Naive B cell (primary cell): Measurements from ENCODE around the gene INTS6L. TPM values are rescaled to one million over a fixed set of nuclear protein-coding genes. Genes with fewer than 3 reads are reported as not detected.

ENCODE experiments used
- ATAC-seq, 2 donors: fragments of 150-1000 bp; cut with Tn5 transposase; 2 replicates each; pipeline ENCODE4 v1.10.0; 2021; ENCODE audit warnings: low read depth in 2 of 2, mild to moderate bottlenecking in 2 of 2, moderate library complexity in 2 of 2
- DNase-seq: peaks from one replicate; pipeline ENCODE4 v3.0.0; 2022
- H3K27ac Mint-ChIP-seq, 6 donors: one replicate each; pipeline ENCODE4 v1.8.0; 2020 to 2022; ENCODE audit warnings: mild to moderate bottlenecking in 6 of 6, mixed read lengths in 6 of 6, moderate library complexity in 5 of 6, inconsistent platforms in 2 of 6
- H3K27me3 Mint-ChIP-seq, 3 donors: one replicate each; pipeline ENCODE4 v1.8.0; 2021 to 2022; ENCODE audit warnings: mixed read lengths in 3 of 3, mild to moderate bottlenecking in 1 of 3
- H3K36me3 Mint-ChIP-seq, 2 donors: one replicate each; pipeline ENCODE4 v1.8.0; 2020 to 2022; ENCODE audit warnings: mixed read lengths in 2 of 2, inconsistent platforms in 1 of 2, mild to moderate bottlenecking in 1 of 2
- H3K4me1 Mint-ChIP-seq, 3 donors: one replicate each; pipeline ENCODE4 v1.8.0; 2020 to 2022; ENCODE audit warnings: mixed read lengths in 3 of 3, inconsistent platforms in 1 of 3, mild to moderate bottlenecking in 1 of 3, moderate library complexity in 1 of 3
- H3K4me3 Mint-ChIP-seq, 8 donors: one replicate each; pipeline ENCODE4 v1.8.0; 2020 to 2022; ENCODE audit warnings: mild to moderate bottlenecking in 8 of 8, mixed read lengths in 8 of 8, moderate library complexity in 8 of 8, inconsistent platforms in 2 of 8
- H3K9me3 Mint-ChIP-seq, 7 donors: one replicate each; pipeline ENCODE4 v1.8.0; 2020 to 2022; ENCODE audit warnings: mixed read lengths in 7 of 7, mild to moderate bottlenecking in 5 of 7, inconsistent platforms in 2 of 7, moderate library complexity in 1 of 7
- polyA plus RNA-seq, 6 donors: library from polyadenylated mRNA; unstranded; fragments of 300-500 nt; fragmentation: Illumina TruSeq; gene quantifications; one replicate each; pipeline ENCODE4 v1.2.3, GENCODE V29; 2021; ENCODE audit warnings: low read depth in 6 of 6

Gene INTS6L
- polyA plus RNA-seq, 6 donors from 2014 or later: 4.7 to 8.1 (median 6.2) TPM

DNA sequence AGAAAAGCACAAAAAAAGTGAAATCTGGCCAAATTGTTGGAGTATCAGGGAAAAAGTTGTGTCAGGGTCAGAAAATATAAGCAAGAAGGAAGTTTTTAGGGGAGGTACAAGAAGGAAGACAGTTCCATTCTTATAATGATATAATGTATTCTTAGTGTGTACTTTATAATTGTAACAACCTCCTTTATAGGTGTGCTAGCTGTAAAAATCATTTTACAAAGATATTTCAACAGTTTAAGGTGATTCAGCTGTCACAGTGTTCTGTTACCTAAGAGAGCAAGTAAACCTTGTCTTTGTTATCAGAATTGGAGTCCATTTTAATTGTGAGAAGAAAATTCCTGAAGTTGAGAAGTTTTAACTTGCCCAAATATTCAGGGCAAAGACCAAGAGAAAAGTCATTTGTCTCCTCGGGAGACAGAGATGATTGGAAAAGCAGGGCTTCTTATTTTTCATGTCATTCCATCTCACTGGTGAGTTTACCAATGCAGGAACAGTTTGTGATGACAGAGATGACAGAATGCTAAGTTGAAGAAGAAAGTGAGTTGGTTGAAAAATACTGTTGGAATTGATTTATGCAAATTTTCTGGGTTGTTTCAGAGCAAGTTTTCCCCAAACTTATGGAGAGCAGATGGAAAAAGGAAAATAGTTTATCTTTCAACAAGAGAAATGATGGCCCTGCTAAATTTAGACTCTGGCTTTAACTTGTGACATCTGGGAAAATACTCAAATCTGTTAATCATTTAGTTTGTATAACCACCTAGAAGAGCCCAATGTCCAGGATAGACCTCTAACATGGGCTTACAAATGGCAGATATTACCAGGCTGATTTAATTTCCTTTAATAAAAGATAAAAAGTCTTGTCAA lies 14.8 kb downstream of the INTS6L start:
- Mint-ChIP-seq H3K9me3 (peaks cover 0 to 3% (median 0%) of the 10 kb centered on the region in 7 donors), H3K27ac (peak overlapping the region in 2 of 6 donors; percentile 13 to 26), H3K36me3 (no peaks in the 10 kb centered on the region), H3K4me1 (peaks cover 17 to 27% (median 22%) of the 10 kb centered on the region in 3 donors), H3K4me3 (no peak overlapping the region), H3K27me3 (no peaks in the 10 kb centered on the region)
- ATAC-seq (no peak), DNase-seq (no peak)

DNA sequence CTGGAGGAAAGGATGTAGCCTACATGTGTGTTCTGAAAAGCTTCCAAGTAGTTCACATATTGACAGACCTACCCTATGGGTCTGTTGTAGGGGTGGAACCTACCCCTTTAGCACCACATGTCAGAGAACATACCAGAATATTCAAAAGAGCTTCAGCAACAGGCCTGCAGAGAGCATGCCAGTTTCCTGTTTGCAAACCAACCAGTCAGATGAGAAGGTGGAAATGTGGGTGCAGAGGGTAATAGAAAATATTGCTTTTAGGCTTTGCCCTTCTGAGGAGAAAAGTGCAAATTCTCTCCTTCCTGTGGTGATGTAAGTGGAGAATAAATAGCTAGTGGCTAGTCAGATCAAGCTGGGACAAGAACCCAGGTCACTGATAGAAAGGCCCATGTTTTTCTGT lies 16.4 kb downstream of the INTS6L start:
- peaks cover 0 to 3% (median 0%) of the 10 kb centered on the region in 7 donors for H3K9me3 Mint-ChIP-seq
- ATAC-seq (peak in 1 of 2 donors; percentile 42), DNase-seq (no peak)
- H3K27me3 Mint-ChIP-seq: no peaks in the 10 kb centered on the region
- no peaks in the 10 kb centered on the region for H3K36me3 Mint-ChIP-seq
- peak overlapping the region in 2 of 8 donors; percentile 1 to 4 for H3K4me3 Mint-ChIP-seq
- peaks cover 8 to 13% (median 11%) of the 10 kb centered on the region in 3 donors for H3K4me1 Mint-ChIP-seq
- H3K27ac Mint-ChIP-seq: peak overlapping the region in 3 of 6 donors; percentile 28 to 39 (median 29)

DNA sequence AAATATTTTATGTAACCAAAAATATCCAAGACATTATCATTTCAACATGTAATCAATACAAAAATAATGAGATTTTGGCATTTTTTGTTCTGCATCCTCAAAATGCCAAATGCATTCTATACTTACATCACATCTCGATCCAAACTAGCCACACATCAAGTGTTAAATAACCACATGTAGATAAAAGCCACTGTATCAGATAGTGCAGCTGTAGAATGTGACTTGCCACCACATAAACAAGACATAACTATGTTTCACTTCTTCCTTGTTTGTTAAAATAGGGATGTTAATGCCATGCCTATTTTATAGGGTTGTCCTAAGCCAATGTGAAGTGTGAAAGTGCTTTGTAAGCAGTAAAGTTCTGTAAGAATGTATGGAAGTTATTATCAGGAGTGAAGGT lies 20.9 kb downstream of the INTS6L start:
- H3K4me3 Mint-ChIP-seq: no peak overlapping the region
- ATAC-seq (no peak), DNase-seq (no peak)
- H3K27me3 Mint-ChIP-seq: no peaks in the 10 kb centered on the region
- H3K27ac Mint-ChIP-seq: peak overlapping the region in 1 of 6 donors; percentile 42
- no peaks in the 10 kb centered on the region for H3K36me3 Mint-ChIP-seq
- peaks cover 20 to 34% (median 33%) of the 10 kb centered on the region in 3 donors for H3K4me1 Mint-ChIP-seq
- peaks cover 0 to 3% (median 0%) of the 10 kb centered on the region in 7 donors for H3K9me3 Mint-ChIP-seq

DNA sequence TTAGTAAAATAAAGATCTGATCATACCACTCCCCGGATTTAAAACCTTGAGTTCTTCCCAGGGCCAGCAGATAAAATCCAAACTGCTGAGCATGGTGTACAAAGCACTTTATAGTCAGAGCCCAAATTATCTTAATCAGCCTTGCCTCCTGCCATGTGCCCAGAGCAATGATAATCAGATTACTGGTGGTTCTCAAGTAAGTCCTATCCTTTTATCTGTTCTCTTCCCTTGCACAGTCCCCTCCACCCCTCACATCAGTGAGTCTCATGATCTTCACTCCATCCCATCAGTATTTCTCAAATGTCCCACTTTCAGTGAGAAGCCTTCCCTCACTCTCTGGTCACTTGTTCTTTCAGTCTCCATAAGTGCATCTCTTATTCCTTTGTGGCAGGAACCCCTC lies 22.7 kb downstream of the INTS6L start:
- no peak overlapping the region for H3K4me3 Mint-ChIP-seq
- H3K9me3 Mint-ChIP-seq: no peaks in the 10 kb centered on the region
- ATAC-seq (no peak), DNase-seq (no peak)
- peaks cover 12 to 27% (median 26%) of the 10 kb centered on the region in 3 donors for H3K4me1 Mint-ChIP-seq
- H3K27me3 Mint-ChIP-seq: no peaks in the 10 kb centered on the region
- peak overlapping the region in 3 of 6 donors; percentile 45 to 96 (median 57) for H3K27ac Mint-ChIP-seq
- no peaks in the 10 kb centered on the region for H3K36me3 Mint-ChIP-seq

DNA sequence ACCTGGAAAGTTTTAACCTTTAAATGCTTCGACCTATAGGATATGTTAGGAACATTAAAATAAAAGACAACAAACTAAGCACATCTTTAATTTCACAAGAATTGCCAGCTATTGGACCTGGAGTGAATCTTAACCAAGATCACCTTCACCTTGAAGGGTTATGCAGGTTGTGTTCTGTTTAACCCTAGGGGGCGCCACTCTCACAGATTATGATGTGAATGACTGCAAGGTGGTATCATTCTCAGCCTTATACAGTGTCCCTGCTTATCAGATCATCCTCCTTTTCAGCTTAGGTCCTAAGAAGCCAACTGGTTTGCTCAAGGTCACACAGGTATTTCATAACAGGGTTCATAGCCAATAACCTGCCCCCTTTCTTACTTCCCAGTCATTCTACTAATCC lies 23.5 kb downstream of the INTS6L start:
- H3K27ac Mint-ChIP-seq: peak overlapping the region in 4 of 6 donors; percentile 10 to 79 (median 69)
- H3K4me3 Mint-ChIP-seq: peak overlapping the region in 2 of 8 donors; percentile 25 to 56
- DNase-seq (peak; percentile 45), ATAC-seq (peak; percentile 71 to 80)
- H3K4me1 Mint-ChIP-seq: peaks cover 12 to 27% (median 26%) of the 10 kb centered on the region in 3 donors
- no peaks in the 10 kb centered on the region for H3K36me3 Mint-ChIP-seq
- H3K9me3 Mint-ChIP-seq: no peaks in the 10 kb centered on the region
- H3K27me3 Mint-ChIP-seq: no peaks in the 10 kb centered on the region

DNA sequence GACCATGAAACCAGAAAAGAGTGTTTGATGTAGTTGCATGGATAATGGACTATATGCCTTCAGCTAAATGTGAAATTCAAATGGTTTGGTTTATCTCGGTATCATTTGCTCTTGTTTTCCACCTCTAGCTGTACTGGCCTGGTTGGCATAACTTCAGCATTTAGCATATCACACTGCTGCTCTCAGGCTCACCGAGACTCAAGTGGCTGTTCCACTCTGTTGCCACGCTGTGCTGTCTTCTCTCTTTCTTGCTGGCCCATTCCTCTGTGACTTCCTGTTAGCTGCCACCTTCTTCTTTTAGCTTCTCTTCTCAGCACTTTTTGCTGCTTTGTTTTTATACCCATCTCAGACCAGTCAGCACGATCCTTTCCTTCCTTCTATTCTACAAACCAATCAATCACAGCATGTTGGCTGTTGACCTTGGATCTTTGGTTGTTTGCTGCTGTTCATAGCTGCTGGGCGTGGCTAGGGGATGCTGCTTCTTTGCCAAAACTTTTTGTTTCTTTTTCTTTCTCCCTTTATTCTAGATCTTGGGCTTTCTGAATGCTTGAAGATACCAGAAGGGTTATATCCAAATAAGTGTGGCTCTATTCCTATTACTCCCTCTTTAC lies 24.0 kb downstream of the INTS6L start:
- Mint-ChIP-seq H3K4me1 (peaks cover 12 to 26% (median 24%) of the 10 kb centered on the region in 3 donors), H3K4me3 (peak overlapping the region; percentile 6 to 75 (median 54)), H3K9me3 (no peaks in the 10 kb centered on the region)

DNA sequence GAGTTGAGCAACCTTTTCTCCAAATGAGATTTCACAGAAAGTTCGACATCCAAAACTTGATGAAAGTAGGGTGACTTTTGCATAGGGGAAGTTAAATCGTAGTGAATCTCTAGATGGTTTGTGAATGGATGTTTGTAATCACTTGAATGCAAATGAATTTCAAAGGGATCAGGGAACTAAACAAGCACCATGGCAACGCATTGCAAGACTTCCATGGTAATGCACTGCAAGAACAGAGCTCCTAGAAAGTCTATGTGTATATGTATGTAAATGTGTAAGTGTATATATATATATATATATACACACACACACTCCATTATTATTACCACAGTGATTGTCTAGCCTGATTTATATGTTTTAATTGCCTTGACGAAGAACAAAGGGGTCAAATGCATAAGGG lies 27.3 kb downstream of the INTS6L start:
- Mint-ChIP-seq H3K9me3 (no peaks in the 10 kb centered on the region), H3K4me1 (peaks cover 12 to 21% (median 16%) of the 10 kb centered on the region in 3 donors), H3K27me3 (no peaks in the 10 kb centered on the region), H3K27ac (no peak overlapping the region), H3K36me3 (peaks cover 0 to 4% of the 10 kb centered on the region in 2 donors), H3K4me3 (no peak overlapping the region)
- ATAC-seq: no peak
- no peak for DNase-seq

More for the DNA sequence above, 24.0 kb downstream of the INTS6L start:
- ATAC-seq (peak; percentile 87 to 88), DNase-seq (peak; percentile 27)
- Mint-ChIP-seq H3K27ac (peak overlapping the region; percentile 10 to 84 (median 72)), H3K36me3 (no peaks in the 10 kb centered on the region), H3K27me3 (no peaks in the 10 kb centered on the region)

DNA sequence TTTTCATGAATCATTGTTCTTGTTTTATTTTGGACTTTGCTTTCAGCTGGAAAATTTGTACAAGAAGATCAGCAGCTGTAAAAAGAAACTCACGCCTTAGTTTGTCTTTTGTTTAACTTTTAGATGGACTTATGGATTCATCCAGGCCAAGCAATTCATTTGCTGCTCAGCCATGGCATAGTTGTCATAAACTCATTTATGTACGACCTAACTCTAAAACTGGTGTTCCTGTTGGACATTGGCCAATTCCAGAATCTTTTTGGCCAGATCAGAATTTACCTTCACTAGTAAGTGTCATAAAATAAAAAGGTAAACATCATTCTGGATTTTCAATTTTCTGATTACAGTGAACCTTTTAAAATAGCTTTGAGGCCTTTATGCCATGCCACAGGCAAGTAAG lies 29.1 kb downstream of the INTS6L start:
- no peak for ATAC-seq
- H3K4me1 Mint-ChIP-seq: peaks cover 3 to 5% (median 3%) of the 10 kb centered on the region in 3 donors
- no peak overlapping the region for H3K4me3 Mint-ChIP-seq
- no peak for DNase-seq
- H3K27me3 Mint-ChIP-seq: no peaks in the 10 kb centered on the region
- peaks cover 0 to 6% of the 10 kb centered on the region in 2 donors for H3K36me3 Mint-ChIP-seq
- H3K27ac Mint-ChIP-seq: peak overlapping the region in 1 of 6 donors; percentile 28
- no peaks in the 10 kb centered on the region for H3K9me3 Mint-ChIP-seq

DNA sequence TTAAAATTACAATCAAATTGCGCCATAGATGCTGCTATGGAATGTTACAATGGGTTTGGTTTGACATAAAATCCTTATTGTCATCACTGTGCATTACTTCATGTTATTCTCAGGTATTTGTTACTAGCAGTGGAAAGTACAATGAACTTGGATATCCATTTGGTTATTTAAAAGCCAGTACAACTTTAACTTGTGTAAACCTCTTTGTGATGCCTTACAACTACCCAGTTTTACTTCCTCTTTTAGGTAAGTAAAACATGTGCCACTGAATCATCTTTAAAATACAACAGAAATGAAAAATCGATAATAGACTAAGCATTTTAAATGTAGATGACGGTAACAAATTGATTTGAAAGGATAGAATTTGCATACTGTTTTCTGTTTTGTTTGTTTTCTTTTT lies 35.6 kb downstream of the INTS6L start:
- no peak overlapping the region for H3K4me3 Mint-ChIP-seq
- H3K4me1 Mint-ChIP-seq: peaks cover 0 to 14% (median 0%) of the 10 kb centered on the region in 3 donors
- no peaks in the 10 kb centered on the region for H3K27me3 Mint-ChIP-seq
- peak overlapping the region in 1 of 6 donors; percentile 36 for H3K27ac Mint-ChIP-seq
- peaks cover 6 to 8% of the 10 kb centered on the region in 2 donors for H3K36me3 Mint-ChIP-seq
- H3K9me3 Mint-ChIP-seq: no peaks in the 10 kb centered on the region
- ATAC-seq: peak; percentile 44 to 54
- DNase-seq: peak; percentile 3

DNA sequence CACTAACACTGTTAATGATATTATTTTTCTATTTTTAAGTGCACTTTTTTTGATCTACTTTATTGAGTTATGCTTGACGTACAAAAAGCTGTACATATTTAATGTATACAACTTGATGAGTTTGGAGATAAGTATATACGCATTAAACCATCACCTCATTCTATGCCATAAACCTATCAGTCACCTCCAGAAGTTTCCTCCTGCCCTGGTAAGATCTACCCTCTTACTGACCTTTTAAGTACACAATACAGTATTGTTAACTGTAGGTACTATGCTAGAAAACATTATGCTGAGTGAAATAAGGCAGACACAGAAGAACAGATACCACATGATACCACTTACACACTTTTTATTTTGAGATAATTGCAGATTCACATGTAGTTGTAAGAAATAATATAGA lies 36.9 kb downstream of the INTS6L start:
- Mint-ChIP-seq H3K4me3 (no peak overlapping the region), H3K9me3 (no peaks in the 10 kb centered on the region), H3K36me3 (peaks cover 8 to 10% of the 10 kb centered on the region in 2 donors), H3K27ac (peak overlapping the region in 1 of 6 donors; percentile 24), H3K27me3 (no peaks in the 10 kb centered on the region), H3K4me1 (peaks cover 0 to 14% (median 0%) of the 10 kb centered on the region in 3 donors)
- ATAC-seq (no peak), DNase-seq (no peak)

DNA sequence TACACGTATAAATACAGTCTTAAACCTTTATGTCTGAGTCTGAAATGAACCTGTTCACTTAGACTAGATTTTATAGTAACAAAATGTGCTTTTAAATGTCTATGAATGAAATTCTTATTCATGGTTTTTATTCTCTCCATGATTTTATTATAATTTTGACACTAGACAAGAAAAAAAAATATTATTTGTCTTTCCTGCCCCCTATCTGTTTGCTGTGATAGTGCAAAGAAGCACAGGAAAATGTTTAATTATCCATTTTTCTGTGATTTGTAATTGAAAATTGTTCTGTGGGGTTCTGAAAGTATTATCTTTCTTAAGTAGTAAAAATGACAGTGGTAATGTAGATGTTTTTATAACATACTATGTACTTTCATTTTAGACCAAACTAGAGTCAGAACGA lies 52.0 kb downstream of the INTS6L start:
- Mint-ChIP-seq H3K9me3 (no peaks in the 10 kb centered on the region), H3K4me3 (no peak overlapping the region), H3K36me3 (peaks cover 0 to 7% of the 10 kb centered on the region in 2 donors), H3K4me1 (no peaks in the 10 kb centered on the region), H3K27ac (no peak overlapping the region), H3K27me3 (no peaks in the 10 kb centered on the region)
- no peak for DNase-seq
- ATAC-seq: no peak

DNA sequence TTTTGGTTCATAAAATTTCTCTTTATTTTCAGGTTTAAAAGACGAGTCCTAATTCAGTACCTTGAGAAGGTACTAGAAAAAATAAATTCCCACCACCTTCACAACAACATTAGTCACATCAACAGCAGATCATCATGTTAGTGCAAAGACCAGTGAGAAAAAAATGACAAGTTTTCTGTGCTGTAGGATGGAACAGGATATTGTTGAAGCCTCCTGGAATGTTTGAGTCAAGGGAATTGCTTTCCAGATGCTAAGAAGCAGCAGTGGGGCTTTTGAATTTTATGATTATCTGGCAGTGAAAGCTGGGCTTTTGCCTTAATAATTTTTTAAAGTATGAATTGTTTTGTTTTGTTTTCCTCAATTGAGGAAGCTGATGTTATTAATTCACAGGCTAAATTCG lies 61.0 kb downstream of the INTS6L start:
- no peaks in the 10 kb centered on the region for H3K27me3 Mint-ChIP-seq

DNA sequence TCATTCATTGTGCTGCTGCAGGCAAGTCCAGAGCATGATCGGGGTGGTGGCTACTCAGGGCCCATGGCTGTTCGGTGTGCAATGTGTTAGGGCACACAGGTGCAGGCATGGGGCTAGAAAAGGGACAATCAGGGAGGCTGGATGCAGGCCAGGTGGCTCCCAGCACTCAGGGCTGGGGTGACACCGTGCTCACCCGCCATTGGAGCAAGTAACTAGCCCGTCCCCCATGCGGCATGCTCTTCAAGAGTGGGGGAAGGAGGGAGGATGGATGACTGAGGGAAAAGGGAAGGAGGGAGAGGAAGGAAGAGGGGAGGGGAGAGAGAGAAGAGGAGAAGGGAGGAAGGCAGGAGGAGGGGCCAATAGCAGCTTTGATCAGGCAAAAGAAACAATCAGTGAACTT lies 64.7 kb downstream of the INTS6L start:
- Mint-ChIP-seq H3K36me3 (peaks cover 0 to 5% of the 10 kb centered on the region in 2 donors), H3K4me1 (no peaks in the 10 kb centered on the region), H3K9me3 (no peaks in the 10 kb centered on the region), H3K4me3 (no peak overlapping the region), H3K27me3 (peaks cover 0 to 7% (median 0%) of the 10 kb centered on the region in 3 donors), H3K27ac (peak overlapping the region in 1 of 6 donors; percentile 79)
- no peak for ATAC-seq
- DNase-seq: no peak

More for the DNA sequence above, 61.0 kb downstream of the INTS6L start:
- Mint-ChIP-seq H3K9me3 (no peaks in the 10 kb centered on the region), H3K36me3 (peaks cover 11 to 17% of the 10 kb centered on the region in 2 donors), H3K4me1 (no peaks in the 10 kb centered on the region), H3K4me3 (no peak overlapping the region), H3K27ac (no peak overlapping the region)
- no peak for DNase-seq
- ATAC-seq: no peak
